SKM-1 (cell line): ENCODE data around the gene AATF.

Source experiments
- DNase-seq: peaks from one replicate; lab custom pipeline; 2025; ENCODE audit not compliant: unreplicated experiment; lab: John Stamatoyannopoulos, UW

The AATF gene

DNA sequence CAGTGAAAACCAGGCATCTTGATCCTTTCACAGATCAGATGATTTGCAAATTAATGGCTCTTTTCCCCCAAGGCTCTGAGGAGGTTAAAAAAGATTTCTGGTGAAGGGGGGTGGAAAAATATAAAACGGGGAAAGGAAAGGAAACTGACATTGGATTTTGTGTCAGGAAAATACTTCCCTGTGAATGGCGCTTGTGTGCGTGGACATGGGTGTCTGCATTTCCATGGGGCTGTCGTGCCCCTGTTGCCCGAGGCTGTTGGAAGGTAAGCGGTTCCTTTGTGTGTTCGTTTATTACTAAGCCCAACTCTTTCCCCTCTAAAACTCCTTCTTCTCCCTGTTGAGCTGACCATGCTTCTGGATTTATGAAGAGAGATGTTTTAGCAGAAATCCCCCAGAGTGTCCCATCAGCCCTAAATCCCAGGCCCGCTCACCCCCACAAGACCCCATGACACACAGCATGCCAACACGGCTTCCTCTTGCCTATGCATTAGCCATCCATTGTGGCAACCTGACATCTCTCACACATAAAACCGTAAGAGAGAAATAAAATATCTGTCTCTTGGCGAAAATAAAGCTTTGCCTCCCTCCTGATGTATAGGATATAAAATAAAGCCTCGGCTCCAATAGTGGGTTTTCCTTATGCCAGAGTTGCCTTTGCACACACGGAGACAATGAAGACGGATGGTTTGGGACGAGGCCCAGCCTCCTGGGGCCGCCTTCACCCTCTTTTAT is 18.7 kb upstream of the AATF start:
- DNase-seq = no peak

- no peak for DNase-seq
Observed at GRCh38 chr17:36930583-36930900, 18.2 kb upstream of the AATF start.

DNA sequence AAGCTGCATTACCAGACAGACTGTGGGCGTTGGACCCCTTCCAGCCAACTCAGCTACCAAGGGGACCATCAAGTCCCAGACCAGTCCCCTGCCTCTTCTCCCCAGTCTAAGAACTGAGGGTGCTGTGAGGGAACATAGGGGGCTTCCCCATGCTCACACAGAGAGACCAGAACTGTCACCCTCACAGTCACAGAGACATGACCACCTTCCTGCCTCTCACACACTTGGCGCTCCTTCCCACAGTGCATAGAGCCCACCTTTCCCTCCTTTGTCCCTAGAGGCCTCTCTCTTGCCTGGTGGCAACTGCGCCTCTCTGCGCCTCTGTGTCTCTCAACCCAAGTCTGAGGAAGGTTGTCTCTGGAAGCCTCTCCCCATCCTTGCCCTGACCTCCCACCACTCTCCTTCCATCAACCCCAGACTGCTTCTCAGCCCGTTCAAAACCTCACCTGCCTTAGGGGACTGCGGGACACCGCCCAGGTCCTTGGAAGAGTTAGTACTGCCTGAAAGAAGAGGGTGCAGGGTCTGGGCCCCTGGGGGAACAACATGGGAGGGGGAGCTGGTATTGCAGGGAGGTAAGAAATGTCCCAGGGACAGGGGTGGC is 17.6 kb upstream of the AATF start:
- no peak for DNase-seq

GRCh38 chr17:36931697-36932382 is 16.9 kb upstream of the AATF start:
- no peak for DNase-seq

DNA sequence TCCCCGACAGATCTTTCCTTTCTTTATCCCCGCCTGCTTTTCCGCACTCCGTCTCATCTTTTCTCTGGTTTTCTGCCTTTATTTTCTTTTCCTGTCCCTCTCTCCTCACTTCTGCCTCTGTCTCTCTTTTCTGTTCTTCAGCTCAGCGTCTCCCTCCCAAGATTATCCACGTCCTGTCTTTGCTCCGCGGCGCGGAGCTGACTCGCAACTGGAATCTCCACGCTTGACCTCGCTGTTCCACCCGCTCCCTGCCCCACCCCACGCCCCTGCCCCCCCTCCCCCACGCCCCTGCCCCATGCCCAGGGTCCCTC is 16.4 kb upstream of the AATF start:
- DNase-seq = no peak

DNA sequence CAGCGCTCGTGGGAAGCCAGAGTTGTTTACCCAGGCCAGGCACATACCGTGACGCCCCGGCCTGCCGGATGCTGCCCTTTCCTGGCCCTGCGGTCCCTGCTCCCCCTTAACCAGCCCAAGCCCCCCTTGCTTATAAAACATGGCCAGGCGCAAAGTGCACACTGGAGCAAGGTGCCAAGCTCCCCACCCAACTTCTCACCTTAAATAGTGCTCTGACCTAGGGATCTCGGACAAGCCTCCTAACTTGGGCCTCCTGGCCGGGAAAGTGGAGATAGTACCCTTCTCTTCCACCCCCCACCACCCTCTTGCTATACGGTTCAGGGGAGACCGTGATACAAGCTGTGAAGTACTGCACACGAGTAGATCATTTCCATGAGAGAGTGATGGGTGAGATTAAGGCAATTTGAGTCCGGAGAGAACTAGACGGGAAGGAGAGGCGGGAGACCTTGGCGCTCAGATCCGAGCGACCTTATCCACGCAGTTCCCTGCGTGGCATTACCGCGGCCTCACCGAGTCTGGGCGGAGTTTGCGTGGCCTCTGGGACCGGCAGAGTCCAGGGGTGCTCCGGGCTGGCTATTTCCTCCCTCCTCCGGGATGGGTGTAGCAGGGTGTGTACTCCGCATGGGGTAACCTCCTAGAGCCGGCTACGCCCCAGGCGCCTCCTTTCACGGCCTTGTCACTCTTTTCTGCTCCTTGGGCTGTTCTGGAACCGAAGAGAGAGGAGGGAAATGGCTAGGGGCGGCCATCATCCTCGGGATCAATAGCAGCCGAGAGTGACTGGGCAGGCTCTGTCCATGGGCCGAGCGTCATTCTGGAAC is 15.9 kb upstream of the AATF start:
- DNase-seq = no peak

DNA sequence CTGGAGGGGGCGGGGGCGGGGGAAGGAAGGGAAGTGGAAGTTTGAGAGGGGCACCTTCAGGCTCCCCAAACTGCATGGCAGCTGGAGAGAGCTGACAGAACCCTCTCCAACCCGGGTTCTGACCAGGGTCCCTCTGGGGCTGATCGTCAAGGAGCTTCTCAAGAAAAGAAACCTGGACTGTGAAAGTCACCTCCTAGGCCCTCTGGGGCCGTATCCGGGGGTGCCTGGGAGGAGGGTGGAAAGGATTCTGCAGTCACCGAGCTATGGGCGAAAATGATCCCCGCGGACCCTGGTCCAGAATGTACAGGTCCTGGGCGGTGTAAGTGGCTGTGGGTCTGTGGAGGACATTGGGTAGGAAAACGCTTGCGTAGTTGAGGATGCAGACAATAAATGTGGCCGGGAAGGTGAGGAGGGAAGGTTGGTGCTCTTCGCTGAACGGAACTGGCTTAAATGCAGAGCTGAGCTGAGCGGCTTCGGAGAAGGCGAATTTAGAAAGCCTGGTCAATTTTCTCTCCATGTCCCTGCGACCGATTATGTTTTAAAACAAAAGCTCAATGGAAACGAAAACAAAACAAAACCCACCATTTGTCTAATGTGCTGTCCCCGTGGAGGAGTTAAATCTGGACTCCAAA is 15.1 kb upstream of the AATF start:
- no peak for DNase-seq

DNA sequence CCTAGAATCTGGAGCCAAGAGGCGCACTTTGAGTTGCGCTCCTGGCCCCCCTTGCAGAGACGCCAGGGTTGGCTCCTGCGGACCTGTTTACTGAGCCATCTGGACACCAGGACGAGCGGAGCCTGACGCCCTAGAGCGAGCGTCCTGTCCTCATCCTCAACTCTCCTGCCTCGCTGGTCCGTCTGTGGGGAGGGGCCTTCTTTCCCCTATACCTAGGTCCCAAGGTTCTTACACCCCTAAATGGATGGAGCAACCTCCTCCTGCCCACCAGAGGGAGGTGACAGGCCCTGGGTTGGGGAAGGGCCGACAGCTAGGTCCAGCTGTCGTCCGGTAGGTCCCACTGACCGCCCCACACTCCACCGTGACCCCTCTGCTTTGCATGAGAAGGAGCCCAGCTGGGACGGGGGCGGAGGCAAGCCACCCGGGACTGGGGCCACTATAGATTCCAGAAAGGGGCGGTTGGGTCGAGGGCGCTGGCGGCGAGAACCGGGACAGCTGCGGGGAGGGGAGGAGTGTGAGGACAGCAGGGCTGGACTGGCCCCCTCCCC is 14.5 kb upstream of the AATF start:
- no peak for DNase-seq

DNA sequence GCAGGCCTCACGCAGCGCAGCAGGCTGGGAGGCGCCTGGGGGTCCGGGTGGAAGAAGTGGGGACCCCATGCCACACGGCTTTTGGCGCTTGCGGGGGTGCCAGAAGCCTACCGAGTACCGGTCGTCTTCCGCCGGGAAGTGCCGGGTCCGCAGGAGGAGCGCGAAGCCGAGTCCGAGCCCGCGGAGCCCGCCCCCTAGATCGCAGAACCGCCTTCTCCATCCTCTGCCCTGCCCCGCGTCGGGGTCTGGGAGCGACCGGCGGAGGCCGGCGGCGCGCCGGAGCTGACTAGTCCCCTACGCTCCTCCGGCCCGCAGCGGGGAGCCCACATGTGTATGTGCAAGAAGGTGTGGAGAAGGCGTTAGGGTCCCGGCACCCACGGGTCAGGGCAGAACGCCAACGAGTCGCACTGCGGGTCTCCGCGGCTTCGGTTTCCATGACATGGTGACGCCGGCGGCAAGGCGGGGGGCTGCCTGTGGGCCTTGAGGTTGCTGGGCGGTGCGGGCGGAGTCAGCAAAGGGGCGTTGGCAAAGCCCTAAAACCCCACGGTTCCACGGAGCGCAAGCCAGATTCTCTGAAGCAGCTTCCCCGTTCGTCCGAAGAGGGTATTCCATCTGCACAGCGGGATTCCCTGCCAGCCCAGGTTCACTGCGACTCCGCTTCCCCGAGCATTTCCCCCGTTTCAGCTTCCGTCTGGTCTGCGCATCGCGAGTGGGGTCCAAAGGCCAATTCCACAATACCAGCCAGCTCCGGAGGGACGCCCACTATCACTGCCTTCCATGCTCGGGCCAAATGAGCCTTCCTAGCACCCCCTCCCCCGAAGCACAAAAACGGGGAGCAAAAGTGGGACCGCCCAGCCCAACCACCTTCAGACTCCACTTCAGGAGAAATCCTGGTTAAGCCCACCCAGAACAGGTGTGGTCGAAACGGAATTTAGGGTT is 13.8 kb upstream of the AATF start:
- DNase-seq = no peak

GRCh38 chr17:36935671-36936454 is 12.9 kb upstream of the AATF start:
- no peak for DNase-seq

DNA sequence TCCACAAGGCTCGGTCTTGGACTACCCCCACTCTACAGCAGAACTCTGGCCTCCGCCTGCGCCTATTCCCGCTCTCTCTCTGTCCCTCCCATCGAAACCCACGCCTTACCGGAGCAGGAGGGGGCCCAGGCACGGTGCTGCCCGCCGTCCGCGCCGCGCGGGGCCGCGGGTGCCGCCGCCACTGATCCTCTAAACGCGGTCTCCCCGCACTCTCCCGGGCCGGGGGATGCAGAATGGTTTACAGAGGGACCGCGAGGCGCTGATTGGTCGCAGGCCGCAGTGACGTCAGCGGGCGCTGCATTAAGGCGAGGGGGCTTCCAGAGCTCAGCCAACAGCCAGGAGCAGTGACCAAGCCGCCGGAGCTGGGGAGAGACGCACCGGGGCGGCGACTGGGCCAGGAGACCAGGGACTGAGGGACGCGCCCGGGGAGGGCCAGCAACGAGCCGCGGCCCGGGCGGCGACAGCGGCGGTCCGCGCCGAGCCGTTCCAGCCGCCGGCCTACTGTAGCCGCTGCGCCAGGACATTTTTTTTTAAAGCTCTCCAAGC is 12.2 kb upstream of the AATF start:
- DNase-seq = no peak

DNA sequence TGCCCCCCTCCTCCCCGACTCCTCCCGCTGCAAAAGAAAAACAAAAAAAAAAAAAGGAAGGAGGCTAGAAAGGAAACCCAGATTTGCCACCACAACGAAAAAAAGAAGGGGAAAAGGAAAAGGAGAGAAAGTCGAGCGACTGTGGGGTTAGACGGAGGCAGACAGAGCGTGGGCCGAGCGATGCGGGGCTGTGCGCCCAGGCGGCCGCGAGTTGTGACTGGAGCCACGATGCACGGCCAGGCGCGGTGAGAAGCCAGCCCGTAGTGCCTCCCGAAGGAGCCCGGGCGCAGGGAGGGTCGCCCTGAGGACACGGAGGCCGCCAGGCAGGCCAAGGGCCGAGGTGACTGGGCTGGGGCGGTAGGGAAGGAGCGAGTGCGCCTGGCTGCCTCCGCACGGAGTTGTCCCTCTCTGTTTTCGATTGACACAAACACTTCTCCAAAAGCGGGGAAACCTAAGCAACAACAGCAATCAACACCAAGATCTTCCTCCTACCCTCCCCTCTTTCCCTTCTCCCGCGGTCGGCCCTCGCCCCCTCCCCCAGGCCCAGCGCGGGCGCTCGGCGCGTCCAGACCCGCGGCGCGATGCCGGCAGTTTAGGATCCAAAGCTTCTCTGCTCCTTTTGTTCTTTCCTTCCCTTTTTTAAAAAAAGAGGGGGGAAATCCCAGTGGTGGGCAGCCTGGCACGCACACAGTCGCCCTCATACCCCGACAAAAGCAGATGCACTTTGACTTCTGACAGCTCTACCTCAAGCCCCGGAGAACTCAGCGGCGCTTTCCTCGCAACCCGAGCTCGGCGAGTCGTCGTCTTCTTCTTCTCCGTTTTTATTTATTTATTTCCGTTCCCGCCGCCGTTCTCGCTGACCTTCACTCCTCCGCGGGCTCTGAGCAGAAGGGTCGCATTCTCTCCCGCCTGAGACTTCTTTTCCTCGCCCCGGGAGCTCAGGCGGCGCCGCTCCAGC is 11.5 kb upstream of the AATF start, which contains the start of gene LHX1:
Gene LHX1 (plus strand): TSS at position 475 of the 958 bp plus-strand sequence. CDS start 723 bp downstream, outside the sequence.
- DNase-seq = no peak

DNA sequence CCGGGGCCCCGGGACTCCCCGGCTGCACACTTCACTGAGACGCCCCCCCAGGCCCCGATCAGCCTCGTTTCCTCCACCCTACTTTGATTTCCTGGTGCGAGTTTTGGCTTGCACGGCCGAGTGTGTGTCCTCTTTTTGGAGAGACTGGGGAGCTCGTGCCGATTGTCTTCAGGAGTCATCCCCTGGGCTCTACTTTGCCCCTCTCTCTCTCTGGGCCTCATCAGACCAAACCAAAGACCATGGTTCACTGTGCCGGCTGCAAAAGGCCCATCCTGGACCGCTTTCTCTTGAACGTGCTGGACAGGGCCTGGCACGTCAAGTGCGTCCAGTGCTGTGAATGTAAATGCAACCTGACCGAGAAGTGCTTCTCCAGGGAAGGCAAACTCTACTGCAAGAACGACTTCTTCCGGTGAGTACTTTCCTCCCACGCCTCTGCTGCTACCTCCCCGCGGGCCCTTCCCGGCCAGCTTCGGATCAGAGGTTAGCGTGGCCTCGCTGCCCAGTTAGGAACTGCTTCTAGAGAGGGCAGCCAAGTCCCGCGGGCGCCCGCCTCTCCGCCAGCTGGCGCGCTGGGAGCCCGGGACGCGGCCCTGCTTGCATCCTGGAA is 10.7 kb upstream of the AATF start:
- DNase-seq = no peak

DNA sequence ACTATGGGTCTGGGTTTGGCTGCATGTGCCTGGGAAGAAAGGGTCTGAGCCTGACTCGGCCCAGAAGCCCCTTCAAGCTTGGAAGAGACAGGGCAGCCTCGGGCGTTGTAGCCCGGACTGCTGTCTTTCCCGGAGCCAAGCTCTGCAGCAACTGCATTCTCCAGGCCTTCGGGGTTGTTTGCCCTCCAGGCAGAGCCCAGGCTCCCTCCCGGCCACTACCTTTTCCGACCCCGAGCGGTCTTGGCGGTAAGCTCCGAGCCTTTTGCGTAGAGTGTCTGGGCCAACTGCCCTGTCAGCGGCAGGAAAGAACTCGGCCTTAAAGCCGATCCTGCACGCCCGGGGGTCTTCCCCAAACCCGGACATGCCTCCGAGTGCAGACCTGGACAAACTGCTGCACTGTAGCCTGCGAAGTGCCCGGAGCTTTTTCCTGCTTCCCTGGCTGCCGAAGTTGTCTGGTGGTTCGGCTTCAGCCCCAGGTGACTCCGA is 10.1 kb upstream of the AATF start:
- no peak for DNase-seq

DNA sequence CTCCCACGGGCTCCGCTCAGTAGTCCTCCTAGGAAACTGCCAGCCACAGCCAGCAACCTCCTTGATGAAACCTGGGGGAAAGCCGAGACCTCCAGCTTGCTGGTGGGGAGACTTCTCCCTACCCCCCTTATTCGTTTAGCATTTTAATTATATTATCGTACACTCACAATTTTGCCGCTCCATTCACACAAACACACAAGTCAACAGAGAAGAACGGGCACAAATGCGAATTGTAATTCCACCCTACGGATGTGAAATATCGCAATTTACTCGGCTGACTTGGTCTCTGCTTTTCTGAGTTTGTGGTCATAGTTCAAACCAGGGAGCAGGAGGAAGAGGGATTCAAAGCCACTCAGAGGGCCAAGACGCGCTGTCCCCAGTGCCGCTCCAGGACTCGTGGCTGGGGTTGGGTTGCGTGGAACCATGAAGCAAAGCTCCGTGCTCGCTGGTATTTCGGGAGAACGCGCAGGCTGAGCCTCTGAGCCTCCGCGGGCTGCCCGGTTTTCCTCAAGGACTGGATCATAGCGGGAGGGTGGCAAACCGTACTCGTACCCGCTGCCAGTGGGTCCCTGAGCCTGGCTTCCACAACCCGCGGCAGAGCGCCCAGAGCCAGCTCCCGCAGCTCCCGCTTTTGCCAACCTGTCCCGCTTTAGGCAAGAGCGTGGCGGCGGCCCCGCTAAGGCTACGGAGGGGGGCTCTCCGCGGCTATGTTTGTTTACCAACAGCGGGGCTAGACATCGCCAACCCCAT is 9.5 kb upstream of the AATF start:
- DNase-seq = no peak

- no peak for DNase-seq
Observed at GRCh38 chr17:36939802-36940312, 8.9 kb upstream of the AATF start.
